Small intestine (tissue), 7 donors: ENCODE results near the gene ATAD2B. TPM values are rescaled to one million over a fixed set of nuclear protein-coding genes. Genes with fewer than 3 reads are reported as not detected.

Experiments
- DNase-seq, 2 donors: peaks; one replicate each; pipeline versions ENCODE4 v3.0.0 to v3.0.0-alpha.2; 2013
- FAIRE-seq: peaks from 2 replicates; lab custom pipeline; 2012; peaks lifted over from hg19 to GRCh38; lab: Jason Lieb, UNC
- H3K27ac ChIP-seq, 3 donors: one replicate each; pipeline ENCODE4 v1.5.1; 2013; ENCODE audit warnings: low read length in 2 of 3, mild to moderate bottlenecking in 2 of 3, control low read depth in 1 of 3, inconsistent platforms in 1 of 3, low read depth in 1 of 3, moderate library complexity in 1 of 3
- H3K27me3 ChIP-seq, 3 donors: one replicate each; pipeline ENCODE4 v1.6.1; 2013; ENCODE audit warnings: low read length in 3 of 3, inconsistent platforms in 1 of 3; ENCODE audit not compliant: control insufficient read depth in 3 of 3, insufficient read depth in 3 of 3
- H3K36me3 ChIP-seq, 3 donors: one replicate each; pipeline ENCODE4 v1.6.1; 2013; ENCODE audit warnings: low read length in 3 of 3, inconsistent platforms in 1 of 3, low read depth in 1 of 3, mild to moderate bottlenecking in 1 of 3, moderate library complexity in 1 of 3; ENCODE audit not compliant: control insufficient read depth in 3 of 3, insufficient read depth in 2 of 3
- H3K4me1 ChIP-seq, 3 donors: one replicate each; pipeline ENCODE4 v1.6.1; 2013; ENCODE audit warnings: low read length in 2 of 3, inconsistent platforms in 1 of 3, low read depth in 1 of 3, mild to moderate bottlenecking in 1 of 3, moderate library complexity in 1 of 3; ENCODE audit not compliant: control insufficient read depth in 3 of 3, insufficient read depth in 2 of 3
- H3K4me3 ChIP-seq, 3 donors: one replicate each; pipeline ENCODE4 v1.5.1; 2013; ENCODE audit warnings: low read length in 3 of 3, control low read depth in 1 of 3, inconsistent platforms in 1 of 3, low read depth in 1 of 3, mild to moderate bottlenecking in 1 of 3, moderate library complexity in 1 of 3
- H3K9me3 ChIP-seq, 2 donors: one replicate each; pipeline ENCODE4 v1.6.1; 2013; ENCODE audit warnings: low read depth in 1 of 2, low read length in 1 of 2; ENCODE audit not compliant: control insufficient read depth in 2 of 2, insufficient read depth in 1 of 2
- WGBS, 3 donors: extraction: QIAGEN DNeasy Blood & Tissue Kit; methylation state at CpG; one replicate each; pipeline ENCODE4 v1.1.7; 2013; 5-methylcytosine and 5-hydroxymethylcytosine counted together
- polyA plus RNA-seq, 4 donors: library from polyadenylated mRNA; stranded (reverse) in 3 of 4; unstranded in 1 of 4; fragments of 200-250 nt in 3 of 4; fragments of 120-200 nt in 1 of 4; gene quantifications; one replicate each; pipeline versions ENCODE4 v1.2.1 to v1.2.3, GENCODE V29; 2013
- donor health status: healthy with polysubstance abuse.
- donor health status: control.
- donor health status: control.
- donor health status: Bipolar disorder and iron deficiency.
- donor health status: healthy.

Gene ATAD2B
- polyA plus RNA-seq, 4 donors, result 4.0 to 12.3 (median 6.9) TPM

DNA sequence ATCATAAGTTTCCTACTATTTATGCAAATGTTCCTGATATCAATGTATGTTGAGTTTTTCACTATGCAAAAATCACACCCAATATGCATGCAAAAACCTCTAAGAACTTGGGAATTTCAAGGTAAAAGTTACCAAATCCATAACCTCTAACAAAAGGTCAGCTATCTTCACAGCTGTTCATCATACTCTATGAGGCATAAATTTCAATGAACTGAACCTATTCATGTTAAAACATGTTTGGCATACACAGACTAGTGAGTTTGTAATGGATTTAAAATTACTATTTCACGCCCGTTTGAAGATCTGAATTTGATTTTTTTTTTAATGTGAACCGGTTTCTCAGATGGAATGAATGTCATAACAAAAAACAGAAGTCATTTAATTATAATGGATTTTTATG is 100.2 kb downstream of the ATAD2B start:
- H3K36me3 ChIP-seq, result peaks cover 0 to 19% (median 4%) of the 10 kb centered on the region in 3 donors
- H3K4me3 ChIP-seq, result no peak overlapping the region
- H3K4me1 ChIP-seq, result peaks cover 0 to under 1% (median 0%) of the 10 kb centered on the region in 3 donors
- no peaks in the 10 kb centered on the region for H3K9me3 ChIP-seq
- FAIRE-seq, result no peak
- no peaks in the 10 kb centered on the region for H3K27me3 ChIP-seq
- DNase-seq, result no peak
- WGBS, 3 donors, result 91 to 97% (median 92%) methylated on average over 3 of the region's 3 CpGs
- no peak overlapping the region for H3K27ac ChIP-seq

DNA sequence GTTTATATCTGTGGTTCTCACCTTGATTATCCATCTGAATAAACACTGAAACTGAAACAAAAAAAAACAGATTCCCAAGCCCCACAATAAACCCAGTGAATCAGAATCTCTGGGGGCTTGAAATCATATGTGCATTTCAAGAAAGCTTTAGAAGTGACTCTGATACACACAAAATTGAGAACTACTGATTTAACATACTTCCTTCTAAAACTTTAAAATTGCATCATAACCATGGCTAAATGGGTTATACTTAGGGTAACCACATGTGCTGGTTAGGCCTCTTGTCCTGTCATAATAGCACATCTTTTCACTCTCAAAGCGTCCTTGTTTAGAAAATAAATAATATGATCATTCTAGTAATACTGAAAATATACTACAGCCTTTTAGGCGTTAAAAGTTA is 100.9 kb downstream of the ATAD2B start:
- no peaks in the 10 kb centered on the region for H3K9me3 ChIP-seq
- FAIRE-seq, result no peak
- no peak overlapping the region for H3K4me3 ChIP-seq
- WGBS, 3 donors, result 73 to 86% (median 79%) methylated on average over 2 of the region's 2 CpGs
- DNase-seq, result no peak
- peaks cover 0 to 21% (median 4%) of the 10 kb centered on the region in 3 donors for H3K36me3 ChIP-seq
- no peak overlapping the region for H3K27ac ChIP-seq
- no peaks in the 10 kb centered on the region for H3K27me3 ChIP-seq
- peaks cover 0 to 2% (median 0%) of the 10 kb centered on the region in 3 donors for H3K4me1 ChIP-seq

DNA sequence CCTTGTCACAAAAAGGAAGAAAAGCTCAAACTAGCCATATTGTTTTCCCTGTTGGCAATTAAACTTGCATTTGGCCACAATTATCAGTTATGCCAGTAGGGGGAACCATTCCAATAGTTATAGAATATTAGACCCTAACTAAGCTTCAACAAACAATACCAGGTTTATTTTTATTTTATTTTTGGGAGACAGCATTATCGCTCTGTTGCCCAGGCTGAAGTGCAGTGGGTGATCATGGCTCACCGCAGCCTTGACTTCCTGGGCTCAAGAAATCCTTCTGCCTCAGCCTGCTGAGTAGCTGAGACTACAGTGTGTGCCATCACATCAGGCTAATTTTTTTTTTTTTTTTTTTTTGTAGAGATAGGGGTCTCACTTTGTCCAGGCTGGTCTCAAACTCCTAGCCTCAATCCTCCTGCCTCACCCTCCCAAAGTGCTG is 102.1 kb downstream of the ATAD2B start:
- H3K27ac ChIP-seq, result no peak overlapping the region
- FAIRE-seq, result no peak
- DNase-seq, result peak; percentile 42 to 61
- H3K4me3 ChIP-seq, result no peak overlapping the region
- H3K4me1 ChIP-seq, result peaks cover 0 to 2% (median 0%) of the 10 kb centered on the region in 3 donors
- no peaks in the 10 kb centered on the region for H3K27me3 ChIP-seq
- H3K36me3 ChIP-seq, result peaks cover 0 to 21% (median 4%) of the 10 kb centered on the region in 3 donors
- 29 to 76% (median 56%) methylated on average over 2 of the region's 2 CpGs for WGBS, 3 donors
- H3K9me3 ChIP-seq, result no peaks in the 10 kb centered on the region

DNA sequence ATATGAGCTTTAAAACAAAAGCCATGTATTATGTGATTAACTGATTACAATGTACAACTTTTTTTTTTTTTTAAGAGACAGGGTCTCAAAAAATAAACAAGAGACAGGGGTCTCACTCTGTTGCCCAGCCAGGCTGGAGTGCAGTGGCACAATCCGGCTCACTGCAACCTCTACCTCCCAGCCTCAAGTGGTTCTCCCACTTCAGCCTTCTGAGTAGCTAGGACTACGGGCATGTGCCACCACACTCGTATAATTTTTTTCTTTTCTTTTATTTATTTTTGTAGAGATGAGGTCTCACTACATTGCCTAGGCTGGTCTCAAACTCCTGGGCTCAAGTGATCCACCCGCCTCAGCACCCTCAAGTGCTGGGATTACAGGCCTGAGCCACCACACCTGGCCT is 103.1 kb downstream of the ATAD2B start:
- peaks cover 0 to 19% (median 4%) of the 10 kb centered on the region in 3 donors for H3K36me3 ChIP-seq
- DNase-seq, result no peak
- no peak for FAIRE-seq
- H3K4me3 ChIP-seq, result no peak overlapping the region
- H3K9me3 ChIP-seq, result no peaks in the 10 kb centered on the region
- H3K27me3 ChIP-seq, result no peaks in the 10 kb centered on the region
- H3K27ac ChIP-seq, result no peak overlapping the region
- 64 to 72% (median 68%) methylated on average over 4 of the region's 4 CpGs for WGBS, 3 donors
- peaks cover 0 to 2% (median 0%) of the 10 kb centered on the region in 3 donors for H3K4me1 ChIP-seq

DNA sequence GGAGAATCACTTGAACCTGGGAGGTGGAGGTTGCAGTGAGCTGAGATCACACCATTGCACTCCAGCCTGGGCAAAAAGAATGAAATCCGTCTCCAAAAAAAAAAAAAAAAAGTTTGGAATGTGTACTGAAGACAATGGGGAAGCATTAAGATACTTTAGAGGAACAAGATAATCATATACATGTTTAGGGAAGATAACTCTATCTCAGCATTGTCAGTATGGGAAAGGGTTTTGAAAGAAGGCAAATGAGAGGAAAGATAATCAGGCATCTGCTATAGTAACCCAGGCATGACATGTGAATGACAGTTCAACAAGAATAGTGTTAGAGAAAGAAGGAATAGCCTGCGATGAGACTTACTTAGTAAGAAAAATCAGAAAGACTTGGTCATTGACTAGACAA is 112.0 kb downstream of the ATAD2B start:
- Histone ChIP-seq H3K4me1 (no peaks in the 10 kb centered on the region), H3K36me3 (peaks cover 3 to 6% (median 4%) of the 10 kb centered on the region in 3 donors), H3K27me3 (no peaks in the 10 kb centered on the region), H3K27ac (no peak overlapping the region), H3K9me3 (no peaks in the 10 kb centered on the region), H3K4me3 (no peak overlapping the region)
- FAIRE-seq, result no peak
- WGBS, 3 donors, result 86 to 90% (median 88%) methylated on average over 2 of the region's 2 CpGs
- no peak for DNase-seq

DNA sequence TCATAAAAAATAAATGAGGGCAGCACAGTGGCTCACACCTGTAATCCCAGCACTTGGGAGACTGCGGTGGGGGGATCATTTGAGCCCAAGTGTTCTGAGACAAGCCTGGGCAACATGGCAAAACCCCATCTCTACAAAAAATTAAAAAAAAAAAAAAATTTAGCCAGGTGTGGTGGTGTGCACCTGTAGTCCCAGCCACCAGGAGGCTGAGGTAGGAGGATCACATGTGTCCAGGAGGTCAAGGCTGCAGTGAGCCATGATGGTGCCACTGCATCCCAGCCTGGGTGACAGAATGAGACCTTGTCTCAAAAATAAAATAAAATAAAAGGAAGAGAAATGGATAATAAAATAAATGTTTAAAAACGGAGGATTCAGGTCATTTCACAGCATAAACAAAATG is 113.5 kb downstream of the ATAD2B start:
- Histone ChIP-seq H3K4me1 (no peaks in the 10 kb centered on the region), H3K9me3 (no peaks in the 10 kb centered on the region), H3K36me3 (peaks cover 3 to 4% (median 4%) of the 10 kb centered on the region in 3 donors), H3K27me3 (no peaks in the 10 kb centered on the region), H3K4me3 (no peak overlapping the region), H3K27ac (no peak overlapping the region)
- DNase-seq (no peak), FAIRE-seq (no peak)
- WGBS, 3 donors, result 97 to 99% (median 98%) methylated on average over 2 of the region's 2 CpGs

DNA sequence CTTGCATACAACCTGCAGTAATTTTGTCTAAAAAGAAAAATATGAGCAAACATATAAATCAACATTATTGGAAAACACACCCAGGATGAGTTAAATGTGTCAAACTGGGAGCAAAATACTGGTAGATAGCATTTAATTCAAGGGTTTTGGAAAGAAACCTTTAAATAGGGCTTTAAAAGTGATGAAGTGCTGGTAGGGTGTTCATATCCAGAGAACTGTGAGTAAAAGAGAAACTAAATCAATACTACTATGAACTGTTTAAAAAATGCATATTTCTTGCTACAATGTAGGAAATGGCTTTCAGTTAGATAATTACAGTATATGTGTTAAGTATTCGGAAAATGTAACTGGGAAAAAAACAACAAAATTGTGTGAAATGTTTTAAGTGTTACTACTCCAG is 117.8 kb downstream of the ATAD2B start:
- 67 to 91% (median 72%) methylated on average over 1 of the region's 1 CpG for WGBS, 3 donors
- H3K9me3 ChIP-seq, result no peaks in the 10 kb centered on the region
- H3K27ac ChIP-seq, result no peak overlapping the region
- DNase-seq, result no peak
- no peak for FAIRE-seq
- no peaks in the 10 kb centered on the region for H3K4me1 ChIP-seq
- H3K27me3 ChIP-seq, result no peaks in the 10 kb centered on the region
- no peak overlapping the region for H3K4me3 ChIP-seq
- peaks cover 3 to 4% (median 4%) of the 10 kb centered on the region in 3 donors for H3K36me3 ChIP-seq

DNA sequence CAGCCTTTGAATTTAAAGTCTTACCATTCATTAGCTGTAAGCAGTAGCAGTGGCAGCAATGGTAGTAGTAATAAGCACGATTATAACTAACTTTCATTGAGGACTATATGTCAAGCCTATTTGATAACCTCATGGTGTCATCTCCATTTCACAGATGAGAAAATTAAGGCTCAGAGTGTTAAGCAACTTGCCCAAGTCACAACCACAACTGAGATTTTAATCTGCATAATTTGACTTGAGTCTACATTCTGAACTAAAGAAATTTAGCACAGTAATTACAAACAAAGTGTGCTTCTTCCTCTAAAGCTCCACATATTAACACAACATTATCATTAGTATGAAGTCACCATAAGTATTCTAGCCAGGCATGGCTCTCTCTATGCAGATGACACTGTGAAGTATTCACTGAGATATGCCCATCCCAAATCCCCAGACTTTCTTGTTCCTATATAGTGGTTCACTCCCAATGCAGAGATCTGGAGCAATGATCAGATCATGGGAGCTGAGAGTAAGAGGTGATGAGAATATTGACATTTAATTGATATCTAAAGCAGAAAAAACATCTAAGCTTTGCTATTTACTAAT is 120.2 kb downstream of the ATAD2B start:
- Histone ChIP-seq H3K36me3 (peaks cover 2 to 4% (median 3%) of the 10 kb centered on the region in 3 donors), H3K4me3 (no peak overlapping the region), H3K4me1 (no peaks in the 10 kb centered on the region), H3K27me3 (no peaks in the 10 kb centered on the region), H3K27ac (no peak overlapping the region), H3K9me3 (no peaks in the 10 kb centered on the region)
- no peak for DNase-seq
- no peak for FAIRE-seq
- WGBS, 3 donors, result 93 to 95% (median 95%) methylated on average over 1 of the region's 1 CpG

DNA sequence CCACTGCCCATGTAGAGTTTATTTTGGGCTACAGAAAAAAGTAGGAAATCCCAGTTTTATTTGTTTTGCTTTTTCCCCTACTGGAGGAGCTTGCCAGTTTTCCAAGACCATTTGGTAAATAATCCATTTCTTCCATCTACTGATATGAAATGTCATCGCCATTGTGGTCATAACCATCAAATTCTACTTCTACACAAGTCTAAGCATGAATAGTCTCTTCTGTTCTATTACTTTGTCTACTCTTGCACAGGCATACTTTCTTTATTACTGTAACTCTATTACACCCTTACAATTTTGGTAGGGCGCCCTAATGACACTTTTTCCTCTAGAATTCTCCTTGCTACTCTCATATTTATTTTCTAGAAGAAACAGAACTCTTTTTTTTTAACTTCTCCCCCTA is 120.7 kb downstream of the ATAD2B start:
- no peak for FAIRE-seq
- H3K27ac ChIP-seq, result no peak overlapping the region
- peaks cover under 1 to 4% (median 3%) of the 10 kb centered on the region in 3 donors for H3K36me3 ChIP-seq
- no peak overlapping the region for H3K4me3 ChIP-seq
- 41 to 49% (median 48%) methylated on average over 2 of the region's 2 CpGs for WGBS, 3 donors
- H3K9me3 ChIP-seq, result no peaks in the 10 kb centered on the region
- no peak for DNase-seq
- no peaks in the 10 kb centered on the region for H3K4me1 ChIP-seq
- no peaks in the 10 kb centered on the region for H3K27me3 ChIP-seq
